CD4-positive, CD25-positive, alpha-beta regulatory T cell (primary cell): Measurements from ENCODE around the gene TNS1. TPM values are rescaled to one million over a fixed set of nuclear protein-coding genes. Genes with fewer than 3 reads are reported as not detected.

Source experiments
- ATAC-seq, 2 donors: fragments of 150-1000 bp; cut with Tn5 transposase; one replicate each; pipeline ENCODE4 v1.10.0; 2021; ENCODE audit warnings: low read depth in 2 of 2, moderate number of reproducible peaks in 2 of 2, moderate library complexity in 1 of 2
- DNase-seq, 3 donors: peaks; one replicate each; pipeline versions ENCODE4 v3.0.0 to v3.0.0-alpha.2; 2012 to 2022; ENCODE audit warnings: mixed read lengths in 1 of 3
- H3K27ac ChIP-seq: one replicate; pipeline ENCODE4 v1.7.0; 2013; ENCODE audit warnings: mild to moderate bottlenecking, low read length; ENCODE audit not compliant: insufficient read depth, poor library complexity, severe bottlenecking
- H3K27me3 ChIP-seq: one replicate; pipeline ENCODE4 v1.7.0; 2013; ENCODE audit warnings: low read length; ENCODE audit not compliant: control insufficient read depth, insufficient read depth
- H3K36me3 ChIP-seq: one replicate; pipeline ENCODE4 v1.7.0; 2013; ENCODE audit warnings: mild to moderate bottlenecking, low read length, moderate library complexity; ENCODE audit not compliant: control insufficient read depth, insufficient read depth
- H3K4me1 ChIP-seq: 2 replicates; pipeline ENCODE4 v1.7.0; 2013; ENCODE audit warnings: mild to moderate bottlenecking, low read length; ENCODE audit not compliant: insufficient read depth, control insufficient read depth, poor library complexity, severe bottlenecking
- H3K4me3 ChIP-seq: one replicate; pipeline ENCODE4 v1.7.0; 2013; ENCODE audit warnings: low read depth, mild to moderate bottlenecking, low read length, moderate library complexity
- H3K9me3 ChIP-seq, 2 experiments: 1 replicate in 1 of 2; 2 replicates in 1 of 2; pipeline ENCODE4 v1.7.0; 2013; ENCODE audit warnings: low read length in 2 of 2, mild to moderate bottlenecking in 1 of 2, moderate library complexity in 1 of 2; ENCODE audit not compliant: control insufficient read depth in 2 of 2
- H3K27ac Mint-ChIP-seq, 3 donors: one replicate each; pipeline ENCODE4 v1.8.0; 2020 to 2022; ENCODE audit warnings: mild to moderate bottlenecking in 3 of 3, mixed read lengths in 3 of 3, moderate library complexity in 2 of 3
- H3K27me3 Mint-ChIP-seq: one replicate; pipeline ENCODE4 v1.8.0; 2022; ENCODE audit warnings: mild to moderate bottlenecking, mixed read lengths
- H3K36me3 Mint-ChIP-seq: one replicate; pipeline ENCODE4 v1.8.0; 2020; ENCODE audit warnings: mixed read lengths
- H3K4me1 Mint-ChIP-seq, 4 donors: one replicate each; pipeline ENCODE4 v1.8.0; 2020 to 2022; ENCODE audit warnings: mixed read lengths in 4 of 4, mild to moderate bottlenecking in 1 of 4
- H3K4me3 Mint-ChIP-seq, 4 donors: one replicate each; pipeline ENCODE4 v1.8.0; 2020 to 2022; ENCODE audit warnings: mild to moderate bottlenecking in 4 of 4, mixed read lengths in 4 of 4, moderate library complexity in 3 of 4
- H3K9me3 Mint-ChIP-seq, 7 donors: one replicate each; pipeline ENCODE4 v1.8.0; 2020 to 2022; ENCODE audit warnings: mixed read lengths in 7 of 7, mild to moderate bottlenecking in 3 of 7, moderate library complexity in 2 of 7
- polyA plus RNA-seq, 4 donors: library from polyadenylated mRNA; unstranded; fragments of 300-500 nt; fragmentation: Illumina TruSeq; gene quantifications; one replicate each; pipeline ENCODE4 v1.2.3, GENCODE V29; 2021
- total RNA-seq: library from RNA; stranded (reverse); gene quantifications from one replicate; pipeline ENCODE4 v1.2.3, GENCODE V29; 2022

Gene TNS1
- total and polyA plus RNA-seq, 5 donors from 2014 or later: 0.49 TPM; not detected in 4

- Mint-ChIP-seq H3K4me3 (no peak overlapping the region), H3K4me1 (no peaks in the 10 kb centered on the region), H3K27ac (no peak overlapping the region), H3K27me3 (no peaks in the 10 kb centered on the region), H3K9me3 (no peaks in the 10 kb centered on the region), H3K36me3 (no peaks in the 10 kb centered on the region)
- ATAC-seq (no peak), DNase-seq (no peak)
- no peaks in the 10 kb centered on the region for H3K9me3 ChIP-seq
- H3K36me3 ChIP-seq: no peaks in the 10 kb centered on the region
- no peak overlapping the region for H3K4me3 ChIP-seq
- no peaks in the 10 kb centered on the region for H3K27me3 ChIP-seq
- H3K4me1 ChIP-seq: no peaks in the 10 kb centered on the region
- no peak overlapping the region for H3K27ac ChIP-seq
Observed at GRCh38 chr2:218028562-218029348, 26.0 kb upstream of the TNS1 start.

- no peaks in the 10 kb centered on the region for H3K9me3 ChIP-seq
- H3K36me3 ChIP-seq: no peaks in the 10 kb centered on the region
- no peak overlapping the region for H3K27ac Mint-ChIP-seq
- no peaks in the 10 kb centered on the region for H3K27me3 ChIP-seq
- H3K27ac ChIP-seq: no peak overlapping the region
- ATAC-seq (no peak), DNase-seq (no peak)
- H3K4me3 Mint-ChIP-seq: no peak overlapping the region
- no peak overlapping the region for H3K4me3 ChIP-seq
- H3K9me3 Mint-ChIP-seq: no peaks in the 10 kb centered on the region
- no peaks in the 10 kb centered on the region for H3K4me1 Mint-ChIP-seq
- H3K27me3 Mint-ChIP-seq: no peaks in the 10 kb centered on the region
- no peaks in the 10 kb centered on the region for H3K4me1 ChIP-seq
- no peaks in the 10 kb centered on the region for H3K36me3 Mint-ChIP-seq
Observed at GRCh38 chr2:218028189-218028495, 25.3 kb upstream of the TNS1 start.

- H3K27ac ChIP-seq: no peak overlapping the region
- Mint-ChIP-seq H3K9me3 (no peaks in the 10 kb centered on the region), H3K36me3 (no peaks in the 10 kb centered on the region), H3K27me3 (no peaks in the 10 kb centered on the region), H3K4me3 (no peak overlapping the region), H3K27ac (no peak overlapping the region), H3K4me1 (no peaks in the 10 kb centered on the region)
- no peaks in the 10 kb centered on the region for H3K9me3 ChIP-seq
- no peaks in the 10 kb centered on the region for H3K36me3 ChIP-seq
- no peak overlapping the region for H3K4me3 ChIP-seq
- H3K4me1 ChIP-seq: no peaks in the 10 kb centered on the region
- ATAC-seq: no peak
- H3K27me3 ChIP-seq: no peaks in the 10 kb centered on the region
- DNase-seq: no peak
Observed at GRCh38 chr2:218027426-218028188, 24.8 kb upstream of the TNS1 start.

GRCh38 chr2:218026676-218027425 is 24.1 kb upstream of the TNS1 start:
- H3K9me3 Mint-ChIP-seq: no peaks in the 10 kb centered on the region
- no peak overlapping the region for H3K27ac ChIP-seq
- H3K27me3 Mint-ChIP-seq: no peaks in the 10 kb centered on the region
- no peaks in the 10 kb centered on the region for H3K36me3 ChIP-seq
- H3K27me3 ChIP-seq: no peaks in the 10 kb centered on the region
- no peak for DNase-seq
- H3K27ac Mint-ChIP-seq: no peak overlapping the region
- H3K4me1 ChIP-seq: no peaks in the 10 kb centered on the region
- H3K36me3 Mint-ChIP-seq: no peaks in the 10 kb centered on the region
- H3K4me3 ChIP-seq: no peak overlapping the region
- no peak overlapping the region for H3K4me3 Mint-ChIP-seq
- no peaks in the 10 kb centered on the region for H3K9me3 ChIP-seq
- no peak for ATAC-seq
- no peaks in the 10 kb centered on the region for H3K4me1 Mint-ChIP-seq

GRCh38 chr2:218026244-218026643 is 23.4 kb upstream of the TNS1 start:
- Mint-ChIP-seq H3K4me3 (no peak overlapping the region), H3K27me3 (no peaks in the 10 kb centered on the region), H3K9me3 (no peaks in the 10 kb centered on the region), H3K36me3 (no peaks in the 10 kb centered on the region), H3K27ac (no peak overlapping the region), H3K4me1 (no peaks in the 10 kb centered on the region)
- ATAC-seq: no peak
- no peaks in the 10 kb centered on the region for H3K4me1 ChIP-seq
- H3K36me3 ChIP-seq: no peaks in the 10 kb centered on the region
- no peak overlapping the region for H3K27ac ChIP-seq
- no peaks in the 10 kb centered on the region for H3K9me3 ChIP-seq
- DNase-seq: no peak
- H3K27me3 ChIP-seq: no peaks in the 10 kb centered on the region
- no peak overlapping the region for H3K4me3 ChIP-seq

GRCh38 chr2:218024871-218025270 is 22.1 kb upstream of the TNS1 start:
- DNase-seq (no peak), ATAC-seq (no peak)
- H3K9me3 Mint-ChIP-seq: no peaks in the 10 kb centered on the region
- Histone ChIP-seq H3K9me3 (no peaks in the 10 kb centered on the region), H3K27me3 (no peaks in the 10 kb centered on the region), H3K4me1 (no peaks in the 10 kb centered on the region), H3K27ac (no peak overlapping the region), H3K4me3 (no peak overlapping the region), H3K36me3 (no peaks in the 10 kb centered on the region)
- no peaks in the 10 kb centered on the region for H3K36me3 Mint-ChIP-seq
- no peaks in the 10 kb centered on the region for H3K27me3 Mint-ChIP-seq
- H3K4me3 Mint-ChIP-seq: no peak overlapping the region
- no peaks in the 10 kb centered on the region for H3K4me1 Mint-ChIP-seq
- no peak overlapping the region for H3K27ac Mint-ChIP-seq

- Mint-ChIP-seq H3K9me3 (no peaks in the 10 kb centered on the region), H3K36me3 (no peaks in the 10 kb centered on the region), H3K4me3 (no peak overlapping the region), H3K4me1 (no peaks in the 10 kb centered on the region), H3K27me3 (no peaks in the 10 kb centered on the region), H3K27ac (no peak overlapping the region)
- ATAC-seq (no peak), DNase-seq (no peak)
- no peaks in the 10 kb centered on the region for H3K4me1 ChIP-seq
- H3K4me3 ChIP-seq: no peak overlapping the region
- no peak overlapping the region for H3K27ac ChIP-seq
- no peaks in the 10 kb centered on the region for H3K27me3 ChIP-seq
- no peaks in the 10 kb centered on the region for H3K36me3 ChIP-seq
- no peaks in the 10 kb centered on the region for H3K9me3 ChIP-seq
Observed at GRCh38 chr2:218024336-218024735, 21.5 kb upstream of the TNS1 start.
